ENCODE measurements around the gene ZC3HAV1L. TPM values are rescaled to one million over a fixed set of nuclear protein-coding genes. Genes with fewer than 3 reads are reported as not detected.

Gene ZC3HAV1L
- total and polyA plus RNA-seq, 10 of the 15 experiments (the other 5 are each of a cell fraction or from before 2014, with no cell fraction given) = 0.09 to 16.3 (median 4.9) TPM

GRCh38 chr7:139032473-139032872, 3.4 kb downstream of the ZC3HAV1L start:
- in situ Hi-C loops (cut with MboI) = no loop called here
- intact Hi-C loops (cut with micrococcal nuclease; ENCODE audit: unreplicated experiment) = no loop called here
- no peak overlapping the region for H2AFZ ChIP-seq (ENCODE audit: control insufficient read depth, low read depth, low read length)
- no peak overlapping the region for H3K9ac ChIP-seq (ENCODE audit: control insufficient read depth, insufficient read depth, low read length)
- DNase-seq (ENCODE audit: low read depth, low spot score) = no peak
- no peak overlapping the region for H3K4me2 ChIP-seq (ENCODE audit: control insufficient read depth, insufficient read depth)
- ATAC-seq = no peak
- H3K4me1 ChIP-seq (ENCODE audit: control insufficient read depth, insufficient read depth, low read length) = no peaks in the 10 kb centered on the region; the same call in 1 of the 2 replicates
- H4K20me1 ChIP-seq (ENCODE audit: control insufficient read depth, insufficient read depth) = no peaks in the 10 kb centered on the region
- TF ChIP-seq EGR1 (IDR thresholded peaks at IDR 0.05; ENCODE audit: borderline replicate concordance in 1 of 2, low read depth in 2 of 2, low read length in 2 of 2) (no peak), RCOR1 (conservative IDR thresholded peaks at IDR 0.05; ENCODE audit: low read depth, low read length) (no peak), GATAD2B (conservative IDR thresholded peaks at IDR 0.05; ENCODE audit: low read depth) (no peak), TCF7 (IDR thresholded peaks at IDR 0.05; ENCODE audit: borderline replicate concordance) (no peak), ZNF217 (IDR thresholded peaks at IDR 0.05) (no peak), BCL11A (IDR thresholded peaks at IDR 0.05; ENCODE audit: low read depth, low read length) (no peak), YY1 (IDR thresholded peaks at IDR 0.05; ENCODE audit: low read depth, low read length) (no peak), CUX1 (IDR thresholded peaks at IDR 0.05; ENCODE audit: insufficient replicate concordance, low read depth, low read length) (no peak), BMI1 (IDR thresholded peaks at IDR 0.05; ENCODE audit: borderline replicate concordance) (no peak), IKZF2 (IDR thresholded peaks at IDR 0.05) (no peak), SMAD1 (IDR thresholded peaks at IDR 0.05; ENCODE audit: low read depth, partially characterized antibody) (no peak), KDM1A (IDR thresholded peaks at IDR 0.05; ENCODE audit: borderline replicate concordance) (no peak), JUNB (IDR thresholded peaks at IDR 0.05) (no peak)
- TF ChIP-seq, protein P1, sequence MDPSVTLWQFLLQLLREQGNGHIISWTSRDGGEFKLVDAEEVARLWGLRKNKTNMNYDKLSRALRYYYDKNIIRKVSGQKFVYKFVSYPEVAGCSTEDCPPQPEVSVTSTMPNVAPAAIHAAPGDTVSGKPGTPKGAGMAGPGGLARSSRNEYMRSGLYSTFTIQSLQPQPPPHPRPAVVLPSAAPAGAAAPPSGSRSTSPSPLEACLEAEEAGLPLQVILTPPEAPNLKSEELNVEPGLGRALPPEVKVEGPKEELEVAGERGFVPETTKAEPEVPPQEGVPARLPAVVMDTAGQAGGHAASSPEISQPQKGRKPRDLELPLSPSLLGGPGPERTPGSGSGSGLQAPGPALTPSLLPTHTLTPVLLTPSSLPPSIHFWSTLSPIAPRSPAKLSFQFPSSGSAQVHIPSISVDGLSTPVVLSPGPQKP (IDR thresholded peaks at IDR 0.05; ENCODE audit: low read depth, low read length) = no peak
- peaks cover 22% of the 10 kb centered on the region for H3K79me2 ChIP-seq (ENCODE audit: control insufficient read depth, insufficient read depth, low read length)
- FAIRE-seq = no peak
- ChIA-PET SMC1A (ENCODE audit: uncharacterized antibody, unreplicated experiment) (interaction anchor here (0.8 to 1.9 kb wide), 4 partner anchors 9 to 151 kb away, joined by 3 to 6 read pairs (median 4); no protein-coding TSS in a partner anchor), RAD21 (ENCODE audit: unreplicated experiment) (no interaction called here), CTCF (interaction anchor here (1.0 to 8.0 kb wide), 2 partner anchors 10 to 14 kb away, joined by 3 to 42 read pairs; no protein-coding TSS in a partner anchor), POLR2A (no interaction called here)
- BruUV-seq (replicated peaks) = no TSS peak
- no peak overlapping the region for H3K4me3 ChIP-seq
- H3K9me3 ChIP-seq (replicated peaks; ENCODE audit: control insufficient read depth, insufficient read depth, low read length) = no peaks in the 10 kb centered on the region
- H3K27ac ChIP-seq (ENCODE audit: control insufficient read depth, insufficient read depth) = no peak overlapping the region
- H3K27me3 ChIP-seq (replicated peaks in 1 of 2; ENCODE audit: control insufficient read depth in 2 of 2, insufficient read depth in 2 of 2, low read length in 1 of 2) = no peaks in the 10 kb centered on the region
- peaks cover 0 to 13% of the 10 kb centered on the region in 2 experiments; a peak in 2 of 4 replicates for H3K36me3 ChIP-seq (ENCODE audit: control insufficient read depth in 2 of 2, insufficient read depth in 2 of 2, low read length in 1 of 2)
- WGBS (ENCODE audit: insufficient coverage, insufficient replicate concordance, low lambda C conversion rate, missing lambda C conversion rate) = 92% methylated on average over 4 of the region's 4 CpGs
